GM21367 (cell line): ENCODE measurements around the gene NACAD.
"Not testable (repeated sequence)": the region's sequence is repeated elsewhere in the genome, so short reads cannot be mapped to it uniquely, and the experiment has no call there.

ENCODE experiments used
- ATAC-seq: cut with Tn5 transposase; IDR thresholded peaks from one replicate; pipeline ENCODE4 v1.9.1; 2021; ENCODE audit not compliant: unreplicated experiment

The NACAD gene

GRCh38 chr7:45055594-45056219 is 33.1 kb downstream of the NACAD start:
- no peak for ATAC-seq

GRCh38 chr7:45055016-45055415 is 33.8 kb downstream of the NACAD start:
- ATAC-seq: no peak

DNA sequence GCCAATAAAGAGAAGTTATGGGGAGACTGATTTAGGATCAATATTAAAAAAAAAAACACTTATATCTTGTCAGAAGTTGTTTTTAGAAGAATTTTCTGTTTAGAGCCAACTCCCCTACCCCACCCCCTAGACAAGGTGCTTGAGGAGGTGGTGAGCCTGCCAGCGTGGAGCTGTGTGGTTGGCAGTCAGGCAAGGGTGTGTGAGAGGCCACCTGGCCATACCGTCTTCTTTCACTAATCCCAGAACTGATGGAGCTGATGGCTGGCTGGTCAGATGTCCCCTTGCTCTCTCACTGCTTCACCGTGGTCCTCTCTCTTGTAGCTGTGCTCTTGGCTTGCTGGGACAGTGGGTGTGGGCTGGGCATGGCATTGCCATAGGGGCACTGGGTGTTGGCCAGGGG is 34.3 kb downstream of the NACAD start:
- ATAC-seq: no peak

DNA sequence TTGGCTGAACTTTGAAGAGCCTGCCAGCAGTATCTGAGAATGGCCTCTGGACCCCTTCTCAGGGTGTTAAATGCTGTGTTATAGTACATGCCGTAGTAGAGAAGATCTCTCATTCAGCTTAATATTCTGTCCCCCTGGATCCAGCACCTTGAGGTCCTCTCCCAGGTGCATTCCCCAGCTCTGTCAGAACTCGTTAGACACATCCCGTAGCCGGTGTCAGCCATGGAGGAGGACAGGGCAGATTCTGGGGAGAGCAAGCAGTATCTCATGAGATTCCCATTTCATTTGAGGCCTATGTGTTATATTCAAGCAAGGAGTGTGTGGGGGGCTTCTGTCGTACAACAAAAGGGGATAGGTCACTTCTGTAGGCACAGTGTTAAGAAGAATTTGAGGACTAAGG is 34.8 kb downstream of the NACAD start:
- ATAC-seq: no peak

DNA sequence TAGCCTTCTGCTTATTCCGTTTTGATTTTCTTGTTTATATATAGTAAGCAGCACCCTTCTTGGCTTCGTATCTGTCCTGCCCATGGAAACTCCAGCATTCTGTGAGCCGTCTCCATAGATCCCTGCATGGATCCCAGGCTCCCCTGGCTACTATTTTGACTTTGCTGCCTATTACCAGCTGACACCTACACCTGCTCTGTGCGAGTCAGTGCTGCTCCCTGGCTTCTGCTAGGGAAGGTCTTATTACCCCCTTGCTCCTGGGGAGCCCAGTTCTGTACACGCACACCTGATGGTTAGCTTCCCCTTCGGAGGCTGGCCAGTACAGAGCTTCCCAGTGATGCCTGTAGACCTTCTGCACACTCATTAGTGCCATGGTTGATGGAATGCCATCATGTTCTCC is 35.4 kb downstream of the NACAD start:
- no peak for ATAC-seq

DNA sequence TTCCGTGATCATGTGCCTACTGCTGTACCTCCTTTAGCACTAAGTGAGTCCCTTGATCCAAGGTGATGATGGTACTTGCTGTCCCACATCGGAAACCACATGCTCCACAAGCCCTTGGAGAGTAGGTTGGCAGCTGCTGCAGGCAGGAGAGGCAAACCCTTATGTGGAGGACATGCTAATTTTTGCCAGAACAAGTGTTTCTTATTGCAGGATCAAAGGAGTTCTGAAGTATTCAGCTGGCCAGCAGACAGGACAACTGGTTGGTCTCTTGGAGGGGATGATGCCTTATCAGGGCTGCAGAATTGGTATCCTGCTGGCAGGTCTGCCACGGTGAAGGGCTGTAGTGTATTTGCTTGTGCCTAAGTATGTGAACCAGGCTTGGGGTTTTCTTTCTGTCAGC is 36.8 kb downstream of the NACAD start:
- no peak for ATAC-seq

- ATAC-seq: no peak
Measured at GRCh38 chr7:45050198-45050597, 38.6 kb downstream of the NACAD start.

GRCh38 chr7:45048748-45049147 is 40.0 kb downstream of the NACAD start:
- no peak for ATAC-seq

DNA sequence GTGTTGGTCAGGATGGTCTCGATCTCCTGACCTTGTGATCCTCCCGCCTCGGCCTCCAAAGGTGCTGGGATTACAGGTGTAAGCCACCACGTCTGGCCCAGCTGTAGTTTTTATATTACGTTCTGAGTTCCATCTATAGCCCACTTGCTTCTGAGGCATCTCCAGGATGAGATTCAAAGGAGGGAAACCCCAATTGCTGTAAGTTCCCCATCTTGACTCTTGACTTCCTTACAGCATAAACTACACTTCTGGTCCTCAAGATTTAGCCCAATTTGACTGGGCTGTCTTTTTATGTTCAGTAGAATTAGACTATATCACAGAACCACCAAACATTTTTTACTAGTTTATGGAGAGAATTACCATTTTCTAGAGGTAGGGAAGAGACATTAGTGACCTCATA is 44.4 kb downstream of the NACAD start:
- no peak for ATAC-seq

DNA sequence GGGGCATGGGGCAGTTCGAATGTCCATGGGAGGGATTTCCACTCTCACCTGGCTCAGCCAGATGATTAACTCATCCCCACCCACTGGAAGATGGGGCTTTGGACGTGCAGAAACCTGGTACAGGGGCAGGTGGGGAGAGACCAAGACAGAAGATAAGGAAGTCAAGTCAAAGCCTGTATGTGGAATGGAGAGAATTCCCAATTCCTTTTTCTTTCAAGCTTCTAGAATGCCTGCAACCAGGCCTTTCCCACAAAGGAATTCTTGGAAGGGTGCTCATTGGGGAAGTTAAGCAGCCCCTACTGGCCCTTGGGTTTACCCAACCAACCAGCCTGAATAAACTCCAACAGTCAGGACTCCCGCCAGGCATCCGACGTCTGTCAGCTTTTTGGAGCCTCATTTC is 49.7 kb downstream of the NACAD start:
- no peak for ATAC-seq

- ATAC-seq: no peak
Measured at GRCh38 chr7:45037876-45038275, 50.9 kb downstream of the NACAD start.

DNA sequence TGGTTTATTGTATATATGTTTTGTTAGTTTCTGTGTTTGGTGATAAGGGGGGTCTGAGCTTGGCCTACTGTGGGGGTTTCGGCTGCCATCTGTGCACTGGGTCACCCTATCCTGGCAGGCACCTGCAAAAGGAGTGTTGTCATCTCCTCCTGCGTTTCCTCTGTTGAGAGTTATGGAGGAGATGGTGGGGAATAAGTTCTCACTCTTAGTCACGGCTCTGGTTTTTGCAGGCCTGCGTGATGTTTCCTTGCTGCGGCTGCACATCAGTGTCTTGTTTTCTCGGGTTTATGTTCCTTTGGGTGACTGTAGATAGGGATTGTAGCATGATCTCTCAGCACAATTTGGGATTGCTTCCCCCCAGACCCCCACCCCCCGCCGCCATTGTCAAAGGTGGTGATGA is 52.0 kb downstream of the NACAD start:
- no peak for ATAC-seq

DNA sequence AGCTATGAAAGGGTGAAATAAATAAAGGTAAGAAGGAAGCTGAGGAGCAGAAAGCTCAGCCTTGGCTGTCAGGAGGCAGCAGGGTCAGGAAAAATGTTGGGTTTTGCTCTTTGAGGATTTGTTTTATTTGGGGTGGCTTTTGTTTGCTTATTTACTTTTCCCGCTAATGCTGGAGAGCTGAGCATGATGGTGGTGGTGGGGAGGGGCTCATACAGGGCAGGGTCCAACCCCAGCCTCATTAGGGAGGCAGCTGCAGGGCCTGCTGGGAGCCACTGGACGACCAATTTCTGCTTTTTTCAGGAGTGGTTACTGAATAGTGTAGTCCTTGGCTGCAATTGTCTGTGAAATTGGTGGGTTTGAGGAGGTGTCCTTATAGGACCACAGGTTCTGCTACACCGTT is 52.5 kb downstream of the NACAD start:
- no peak for ATAC-seq

GRCh38 chr7:45035893-45036292 is 52.9 kb downstream of the NACAD start:
- ATAC-seq: no peak

DNA sequence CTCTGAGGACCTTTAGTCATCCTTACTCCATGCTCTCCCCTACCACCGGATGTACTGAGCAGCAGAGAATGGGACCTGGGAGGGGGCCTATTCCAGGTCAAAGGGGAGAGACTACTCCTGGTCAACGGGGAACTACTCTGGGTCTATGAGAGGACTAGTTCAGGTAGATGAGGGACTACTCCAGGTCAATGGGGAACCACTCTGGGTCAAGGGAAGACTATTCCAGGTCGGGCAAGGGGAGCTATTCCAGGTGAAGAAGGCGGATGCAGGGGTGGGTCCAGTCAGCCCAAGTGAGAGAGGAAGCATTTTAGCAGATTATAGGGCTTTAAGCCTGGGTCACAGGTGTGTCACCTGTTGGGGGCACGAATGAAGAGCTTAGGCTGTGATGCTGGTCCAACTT is 53.4 kb downstream of the NACAD start:
- ATAC-seq: no peak

- not testable (repeated sequence) for ATAC-seq
Measured at GRCh38 chr7:45034710-45035109, 54.1 kb downstream of the NACAD start.

DNA sequence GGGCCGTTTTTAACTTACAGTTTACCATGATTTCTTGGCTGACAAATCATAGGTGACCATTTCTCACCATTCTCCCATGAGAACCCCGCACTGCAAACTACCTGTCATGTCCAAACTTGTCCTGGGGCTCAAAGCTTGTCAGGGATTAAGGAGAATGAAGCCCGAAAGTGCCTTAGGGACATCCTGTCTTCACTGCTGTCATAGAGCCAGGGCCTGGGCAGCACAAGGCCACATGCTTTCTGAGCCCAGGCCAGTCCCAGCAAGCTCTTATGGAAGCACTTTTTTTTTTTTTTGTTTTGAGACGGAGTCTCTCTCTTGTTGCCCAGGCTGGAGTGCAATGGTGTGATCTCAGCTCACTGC is 54.9 kb downstream of the NACAD start:
- no peak for ATAC-seq

- no peak for ATAC-seq
Measured at GRCh38 chr7:45033261-45033930, 55.4 kb downstream of the NACAD start.

DNA sequence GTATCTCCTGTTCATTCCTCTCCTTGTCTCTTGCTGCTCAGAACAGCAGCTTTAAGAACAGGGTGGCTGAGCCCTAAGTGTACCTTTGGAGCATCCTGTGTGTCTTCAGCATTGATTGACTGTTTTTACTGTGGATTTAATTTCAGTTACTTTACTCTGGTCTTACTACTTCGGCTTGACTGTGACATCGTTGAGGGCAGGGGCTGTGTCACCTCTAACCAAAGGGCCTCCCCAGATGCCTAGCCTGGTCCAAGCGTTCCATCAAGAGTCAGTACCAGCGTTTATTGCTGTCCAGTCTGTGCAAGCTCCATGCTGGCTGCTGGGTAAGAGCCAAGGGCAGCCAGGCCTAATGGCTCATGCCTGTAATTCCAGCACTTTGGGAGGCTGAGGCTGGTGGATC is 56.3 kb downstream of the NACAD start:
- no peak for ATAC-seq

DNA sequence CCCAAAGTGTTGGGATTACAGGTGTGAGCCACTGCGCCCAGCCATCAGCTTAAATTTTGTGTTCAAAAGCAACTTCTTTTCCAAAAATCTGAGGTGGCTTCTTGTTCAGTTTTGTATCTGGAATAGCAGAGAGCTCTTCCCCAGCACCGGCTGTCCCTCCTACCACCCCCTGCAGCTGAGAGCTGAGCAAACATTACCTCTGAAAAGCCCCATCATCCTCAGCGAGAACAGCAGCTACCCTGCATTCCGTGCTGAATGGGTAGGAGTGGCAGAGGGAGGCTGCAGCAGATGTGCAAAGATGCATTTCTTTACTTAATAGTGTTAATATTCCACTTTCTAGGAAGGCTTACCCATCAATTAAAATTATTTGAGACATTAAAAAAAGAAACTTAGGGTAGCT is 56.9 kb downstream of the NACAD start:
- ATAC-seq: no peak
